ENCODE results near the gene ZNF830.

DNA sequence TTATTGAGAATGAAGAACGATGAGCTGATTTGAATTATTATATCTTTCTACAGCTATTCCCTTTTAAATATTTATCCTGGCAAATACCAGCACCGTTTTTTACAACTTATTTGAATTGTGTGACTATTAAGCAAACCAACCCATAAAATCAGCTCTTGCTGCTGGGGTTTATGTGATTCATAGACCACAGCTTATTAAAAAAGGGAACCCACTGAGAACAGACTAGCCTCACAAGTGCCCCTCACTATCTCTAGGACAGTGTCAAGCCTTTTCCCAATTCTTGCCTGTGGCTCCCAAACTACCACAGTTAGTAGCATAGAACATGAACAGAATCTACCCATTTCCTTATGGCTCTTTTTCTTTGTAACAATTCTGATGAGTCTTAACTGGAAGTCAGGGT, 12.8 kb downstream of the ZNF830 start:
- TF ChIP-seq, protein P1, sequence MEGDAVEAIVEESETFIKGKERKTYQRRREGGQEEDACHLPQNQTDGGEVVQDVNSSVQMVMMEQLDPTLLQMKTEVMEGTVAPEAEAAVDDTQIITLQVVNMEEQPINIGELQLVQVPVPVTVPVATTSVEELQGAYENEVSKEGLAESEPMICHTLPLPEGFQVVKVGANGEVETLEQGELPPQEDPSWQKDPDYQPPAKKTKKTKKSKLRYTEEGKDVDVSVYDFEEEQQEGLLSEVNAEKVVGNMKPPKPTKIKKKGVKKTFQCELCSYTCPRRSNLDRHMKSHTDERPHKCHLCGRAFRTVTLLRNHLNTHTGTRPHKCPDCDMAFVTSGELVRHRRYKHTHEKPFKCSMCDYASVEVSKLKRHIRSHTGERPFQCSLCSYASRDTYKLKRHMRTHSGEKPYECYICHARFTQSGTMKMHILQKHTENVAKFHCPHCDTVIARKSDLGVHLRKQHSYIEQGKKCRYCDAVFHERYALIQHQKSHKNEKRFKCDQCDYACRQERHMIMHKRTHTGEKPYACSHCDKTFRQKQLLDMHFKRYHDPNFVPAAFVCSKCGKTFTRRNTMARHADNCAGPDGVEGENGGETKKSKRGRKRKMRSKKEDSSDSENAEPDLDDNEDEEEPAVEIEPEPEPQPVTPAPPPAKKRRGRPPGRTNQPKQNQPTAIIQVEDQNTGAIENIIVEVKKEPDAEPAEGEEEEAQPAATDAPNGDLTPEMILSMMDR (IDR thresholded peaks at IDR 0.05; ENCODE audit: insufficient read depth, low read depth, low read length) = no peak
- TF ChIP-seq EZH2 (IDR thresholded peaks at IDR 0.05; ENCODE audit: insufficient read depth, low read length) = no peak

Data from astrocyte (in vitro differentiated cells and primary cell).